H1 (cell line): ENCODE data around the gene TAAR9. TPM values are rescaled to one million over a fixed set of nuclear protein-coding genes. Genes with fewer than 3 reads are reported as not detected.

ENCODE experiments used
- CTCF ChIA-PET: fragments of 300-600 bp; sonication (Branson Sonifier 250); formaldehyde crosslinking; loops from one replicate; lab custom pipeline; 2021; ENCODE audit not compliant: partially characterized antibody; lab: Charles Lee
- POLR2A ChIA-PET: fragments of 300-600 bp; sonication (Branson Sonifier 250); formaldehyde crosslinking; loops from one replicate; lab custom pipeline; 2021; ENCODE audit warnings: inconsistent platforms; ENCODE audit not compliant: partially characterized antibody; lab: Charles Lee
- DNase-seq, 2 experiments: peaks; one replicate each; pipeline versions ENCODE4 v3.0.0 to v3.0.0-alpha.2; 2010 to 2022; ENCODE audit warnings: low spot score in 2 of 2, low read depth in 1 of 2, mixed read lengths in 1 of 2
- FAIRE-seq: peaks from 2 replicates; lab custom pipeline; 2011; peaks lifted over from hg19 to GRCh38; lab: Jason Lieb, UNC
- H2AFZ ChIP-seq: 2 replicates; pipeline ENCODE4 v1.8.1; 2012; ENCODE audit warnings: low read length, inconsistent platforms
- H2AK5ac ChIP-seq: 2 replicates; pipeline ENCODE4 v1.6.1; 2013; ENCODE audit warnings: low read depth, low read length
- H2BK120ac ChIP-seq: replicated peaks from 2 replicates; pipeline ENCODE3; 2013; ENCODE audit warnings: low read depth, low read length, inconsistent platforms
- H2BK12ac ChIP-seq: 2 replicates; pipeline ENCODE4 v1.6.1; 2013; ENCODE audit warnings: low read depth, low read length
- H2BK15ac ChIP-seq: 2 replicates; pipeline ENCODE4 v1.6.1; 2013; ENCODE audit warnings: low read length
- H2BK20ac ChIP-seq: 2 replicates; pipeline ENCODE4 v1.6.1; 2013; ENCODE audit warnings: low read length
- H2BK5ac ChIP-seq: 2 replicates; pipeline ENCODE4 v1.6.1; 2013; ENCODE audit warnings: low read depth, low read length
- H3K14ac ChIP-seq: 2 replicates; pipeline ENCODE4 v1.6.1; 2013; ENCODE audit warnings: inconsistent platforms; ENCODE audit not compliant: insufficient read length
- H3K18ac ChIP-seq: 2 replicates; pipeline ENCODE4 v1.6.1; 2013; ENCODE audit warnings: low read length; ENCODE audit errors: extremely low read depth
- H3K23ac ChIP-seq: 2 replicates; pipeline ENCODE4 v1.6.1; 2013; ENCODE audit warnings: inconsistent platforms; ENCODE audit not compliant: insufficient read length
- H3K23me2 ChIP-seq: 2 replicates; pipeline ENCODE4 v1.6.1; 2013; ENCODE audit warnings: low read depth, low read length
- H3K27ac ChIP-seq: 2 replicates; pipeline ENCODE4 v1.6.1; 2011; ENCODE audit warnings: low read depth, low read length, inconsistent platforms
- H3K27me3 ChIP-seq, 4 experiments: replicated peaks in 1 of 4; 1 replicate in 1 of 4; 2 replicates in 3 of 4; pipeline versions ENCODE4 v1.6.1 to v1.8.1; 2011 to 2013; ENCODE audit warnings: low read length in 3 of 4, mild to moderate bottlenecking in 3 of 4, inconsistent platforms in 2 of 4, mixed read lengths in 2 of 4, moderate library complexity in 1 of 4; ENCODE audit not compliant: control insufficient read depth in 3 of 4, insufficient read depth in 3 of 4; ENCODE audit errors: extremely low read depth in 1 of 4
- H3K36me3 ChIP-seq, 4 experiments: 2 replicates each; pipeline versions ENCODE4 v1.6.1 to v1.8.1; 2011 to 2013; ENCODE audit warnings: mild to moderate bottlenecking in 4 of 4, low read length in 3 of 4, moderate library complexity in 2 of 4, control low read depth in 1 of 4, inconsistent platforms in 1 of 4; ENCODE audit not compliant: insufficient read depth in 4 of 4, control insufficient read depth in 2 of 4
- H3K4ac ChIP-seq: replicated peaks from 2 replicates; pipeline ENCODE3; 2013; ENCODE audit warnings: low read length, low read depth, mixed read lengths, inconsistent platforms; ENCODE audit not compliant: insufficient read length
- H3K4me1 ChIP-seq, 4 experiments: replicated peaks in 1 of 4; 1 replicate in 1 of 4; 2 replicates in 3 of 4; pipeline versions ENCODE4 v1.6.1 to v1.8.1; 2011 to 2013; ENCODE audit warnings: low read length in 3 of 4, inconsistent platforms in 2 of 4, mixed read lengths in 1 of 4; ENCODE audit not compliant: insufficient read depth in 4 of 4, control insufficient read depth in 3 of 4
- H3K4me2 ChIP-seq, 2 experiments: 2 replicates each; pipeline versions ENCODE4 v1.6.1 to v1.8.1; 2011 to 2013; ENCODE audit warnings: low read depth in 2 of 2, low read length in 2 of 2, control low read depth in 1 of 2, inconsistent platforms in 1 of 2, mild to moderate bottlenecking in 1 of 2; ENCODE audit not compliant: insufficient read depth in 1 of 2
- H3K4me3 ChIP-seq, 4 experiments: fragments of 200-600, 300-600 bp in 1 of 4; sonication (generic), shearing (Covaris generic), sonication (Bioruptor Twin) in 1 of 4; 2 replicates each; pipeline versions ENCODE4 v1.5.1 to v1.8.1; 2011 to 2016; ENCODE audit warnings: low read length in 4 of 4, low read depth in 3 of 4, control low read depth in 2 of 4, inconsistent platforms in 2 of 4, mild to moderate bottlenecking in 2 of 4, mixed read lengths in 1 of 4, moderate library complexity in 1 of 4; ENCODE audit not compliant: insufficient read depth in 2 of 4; ENCODE audit errors: extremely low read depth in 1 of 4
- H3K56ac ChIP-seq: replicated peaks from 2 replicates; pipeline ENCODE3; 2013; ENCODE audit warnings: low read depth, mild to moderate bottlenecking, mixed read lengths, low read length, inconsistent platforms; ENCODE audit not compliant: insufficient read length
- H3K79me1 ChIP-seq: 2 replicates; pipeline ENCODE4 v1.6.1; 2013; ENCODE audit warnings: low read depth, low read length, control low read depth
- H3K79me2 ChIP-seq, 2 experiments: 2 replicates each; pipeline versions ENCODE4 v1.6.1 to v1.8.1; 2012 to 2013; ENCODE audit warnings: low read length in 2 of 2, mild to moderate bottlenecking in 2 of 2, inconsistent platforms in 1 of 2; ENCODE audit not compliant: insufficient read depth in 2 of 2, control insufficient read depth in 1 of 2
- H3K9ac ChIP-seq, 4 experiments: replicated peaks in 1 of 4; 1 replicate in 1 of 4; 2 replicates in 3 of 4; pipeline versions ENCODE4 v1.6.1 to v1.8.1; 2011 to 2013; ENCODE audit warnings: low read depth in 3 of 4, low read length in 3 of 4, control low read depth in 2 of 4, mild to moderate bottlenecking in 2 of 4, moderate library complexity in 2 of 4, inconsistent platforms in 1 of 4; ENCODE audit errors: extremely low read depth in 1 of 4
- H3K9me3 ChIP-seq, 2 experiments: 2 replicates each; pipeline versions ENCODE4 v1.6.1 to v1.8.1; 2012 to 2013; ENCODE audit warnings: mild to moderate bottlenecking in 2 of 2, moderate library complexity in 2 of 2, control low read depth in 1 of 2, inconsistent platforms in 1 of 2, low read depth in 1 of 2, low read length in 1 of 2, mixed read lengths in 1 of 2; ENCODE audit not compliant: insufficient read depth in 2 of 2
- H4K20me1 ChIP-seq, 2 experiments: replicated peaks in 1 of 2; 2 replicates each; pipeline versions ENCODE3 to v1.8.1; 2011 to 2013; ENCODE audit warnings: inconsistent platforms in 2 of 2, low read length in 2 of 2, mild to moderate bottlenecking in 1 of 2; ENCODE audit not compliant: insufficient read depth in 2 of 2, control insufficient read depth in 1 of 2
- H4K5ac ChIP-seq: 2 replicates; pipeline ENCODE4 v1.6.1; 2013; ENCODE audit warnings: low read length, low read depth, mixed read lengths, inconsistent platforms; ENCODE audit not compliant: insufficient read length
- H4K8ac ChIP-seq: 2 replicates; pipeline ENCODE4 v1.8.0; 2013; ENCODE audit warnings: mild to moderate bottlenecking, moderate library complexity, low read length, inconsistent platforms; ENCODE audit not compliant: insufficient read depth; ENCODE audit errors: extremely low read depth
- H4K91ac ChIP-seq: replicated peaks from 2 replicates; pipeline ENCODE3; 2013; ENCODE audit warnings: low read length, mixed read lengths, inconsistent platforms; ENCODE audit not compliant: insufficient read length
- CBX5 ChIP-seq: fragments of 300-800, 300-1000 bp; sonication (generic); IDR thresholded peaks from 2 replicates; pipeline ENCODE4 v1.7.1; 2016; ENCODE audit warnings: antibody characterized with exemption, low read length, low read depth
- GABPA ChIP-seq: IDR thresholded peaks from 2 replicates; pipeline ENCODE4 v1.6.1; 2011; ENCODE audit warnings: mild to moderate bottlenecking, low read length, moderate library complexity, borderline replicate concordance; ENCODE audit not compliant: insufficient read depth
- KDM4A ChIP-seq: IDR thresholded peaks from one replicate; pipeline ENCODE4 v1.7.1; 2012; ENCODE audit warnings: low read depth, mild to moderate bottlenecking, moderate library complexity, low read length, inconsistent platforms; ENCODE audit not compliant: severe bottlenecking
- TAF1 ChIP-seq: IDR thresholded peaks from 2 replicates; pipeline ENCODE4 v1.6.1; 2011; ENCODE audit warnings: mild to moderate bottlenecking, low read depth, low read length
- WGBS, 2 experiments: shearing (Covaris generic) in 1 of 2; methylation state at CpG; one replicate each; pipeline versions ENCODE4 v1.1.6 to v1.1.7; 2013 to 2015; ENCODE audit warnings: low lambda C conversion rate in 2 of 2, mixed read lengths in 2 of 2, inconsistent platforms in 1 of 2, low coverage in 1 of 2, missing lambda C conversion rate in 1 of 2; ENCODE audit not compliant: insufficient replicate concordance in 2 of 2, insufficient coverage in 1 of 2, insufficient read length in 1 of 2; ENCODE audit errors: extremely low coverage in 1 of 2, missing lambda C conversion rate in 1 of 2; 5-methylcytosine and 5-hydroxymethylcytosine counted together
- polyA plus RNA-seq, 7 experiments: library from polyadenylated mRNA; depleted of rRNA in 3 of 7; stranded (reverse) in 5 of 7; unstranded in 2 of 7; fragments of >200 nt in 5 of 7; fragments of 200-250 nt in 2 of 7; gene quantifications; 1 replicate in 5 of 7; 2 replicates in 1 of 7; 4 replicates in 1 of 7; pipeline versions ENCODE4 v1.2.1 to v1.2.3, GENCODE V29; 2011 to 2013; ENCODE audit warnings: missing spikeins in 2 of 7, mixed read lengths in 2 of 7
- total RNA-seq: library from RNA; stranded (reverse); fragmentation: NEBNext Ultra II Directional; extraction: Animal tissue kit (Norgen Biotek cat#: 25700); gene quantifications from 2 replicates; pipeline ENCODE4 v1.2.1, GENCODE V29; 2021

TAAR9 gene
- total and polyA plus RNA-seq, 2 of the 8 experiments (the other 6 are each of a cell fraction or from before 2014, with no cell fraction given), result not detected

DNA sequence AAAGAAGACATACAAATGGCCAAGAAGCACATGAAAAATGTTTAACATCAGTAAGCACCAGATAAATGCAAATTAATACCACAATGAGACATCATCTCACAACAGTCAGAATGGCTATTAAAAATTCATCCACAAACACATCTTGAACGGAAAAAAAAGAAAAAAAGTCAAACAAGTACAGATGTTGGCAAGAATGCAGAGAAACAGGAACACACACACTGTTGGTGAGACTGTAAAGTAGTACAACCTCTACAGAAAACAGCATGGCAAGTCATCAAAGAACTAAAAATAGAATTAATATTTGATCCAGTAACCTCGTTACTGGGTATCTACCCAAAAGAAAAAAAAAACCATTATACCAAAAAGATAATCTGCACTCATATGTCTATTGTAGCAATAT, 31.6 kb upstream of the TAAR9 start:
- no peak overlapping the region for H3K56ac ChIP-seq
- no peak overlapping the region for H2BK120ac ChIP-seq
- H3K4me2 ChIP-seq, result no peak overlapping the region
- H3K23me2 ChIP-seq, result no peaks in the 10 kb centered on the region
- peaks cover 11% of the 10 kb centered on the region; the same call in 1 of the 2 replicates for H3K79me1 ChIP-seq
- no peak overlapping the region for H2AK5ac ChIP-seq
- ChIA-PET POLR2A (no interaction called here), CTCF (interaction anchor here (0.6 kb wide), 1 partner anchor 40 kb away, joined by 3 read pairs; no protein-coding TSS in a partner anchor)
- no peak for DNase-seq
- H3K9ac ChIP-seq, result no peak overlapping the region
- H2BK12ac ChIP-seq, result no peak overlapping the region
- no peak overlapping the region for H4K91ac ChIP-seq
- H3K4me1 ChIP-seq, result peaks cover 0 to 4% (median under 1%) of the 10 kb centered on the region in 4 experiments; a peak in 2 of 7 replicates
- H3K4me3 ChIP-seq, result no peak overlapping the region
- TF ChIP-seq GABPA (no peak), CBX5 (no peak), KDM4A (no peak), TAF1 (no peak)
- H2AFZ ChIP-seq, result no peak overlapping the region
- H3K18ac ChIP-seq, result no peak overlapping the region
- H3K4ac ChIP-seq, result no peak overlapping the region
- WGBS, 2 experiments, result 89% methylated on average over 2 of the region's 2 CpGs; no CpG with 5 or more reads in 1 of the 2 experiments
- no peak for FAIRE-seq
- H4K8ac ChIP-seq, result no peak overlapping the region
- no peak overlapping the region for H4K5ac ChIP-seq
- H3K14ac ChIP-seq, result no peak overlapping the region
- no peak overlapping the region for H2BK15ac ChIP-seq
- peaks cover 0 to 70% of the 10 kb centered on the region in 2 experiments; a peak in 3 of 4 replicates for H3K79me2 ChIP-seq
- H2BK5ac ChIP-seq, result no peak overlapping the region
- H3K27ac ChIP-seq, result no peak overlapping the region
- H3K36me3 ChIP-seq, result peaks cover 0 to 4% (median under 1%) of the 10 kb centered on the region in 4 experiments; a peak in 1 of 8 replicates
- H3K9me3 ChIP-seq, result no peaks in the 10 kb centered on the region
- H4K20me1 ChIP-seq, result peaks cover 0 to 2% of the 10 kb centered on the region in 2 experiments
- H3K27me3 ChIP-seq, result no peaks in the 10 kb centered on the region
- H3K23ac ChIP-seq, result no peak overlapping the region
- H2BK20ac ChIP-seq, result no peak overlapping the region
